HG03432 (cell line): ENCODE measurements around the gene PSMF1.

Experiments used
- ATAC-seq: cut with Tn5 transposase; IDR thresholded peaks from one replicate; pipeline ENCODE4 v1.9.1; 2021; ENCODE audit warnings: mild to moderate bottlenecking, moderate library complexity; ENCODE audit not compliant: unreplicated experiment

The PSMF1 gene

GRCh38 chr20:1187605-1188171 is 69.3 kb downstream of the PSMF1 start:
- no peak for ATAC-seq

- ATAC-seq = no peak
These were observed 69.9 kb downstream of the PSMF1 start for GRCh38 chr20:1188347-1188746.

- ATAC-seq = no peak
These were observed 71.4 kb downstream of the PSMF1 start for GRCh38 chr20:1189827-1190226.

- ATAC-seq = no peak
These were observed 72.4 kb downstream of the PSMF1 start for GRCh38 chr20:1190847-1191246.

- ATAC-seq = no peak
These were observed 72.9 kb downstream of the PSMF1 start for GRCh38 chr20:1191299-1191698.

GRCh38 chr20:1195226-1195625 is 76.8 kb downstream of the PSMF1 start:
- ATAC-seq = no peak

GRCh38 chr20:1196634-1197033 is 78.2 kb downstream of the PSMF1 start:
- no peak for ATAC-seq

GRCh38 chr20:1197801-1198200 is 79.4 kb downstream of the PSMF1 start:
- no peak for ATAC-seq

- ATAC-seq = no peak
These were observed 80.3 kb downstream of the PSMF1 start for GRCh38 chr20:1198751-1199150.

GRCh38 chr20:1199212-1199873 is 80.9 kb downstream of the PSMF1 start:
- no peak for ATAC-seq

GRCh38 chr20:1199964-1200363 is 81.6 kb downstream of the PSMF1 start:
- no peak for ATAC-seq

- ATAC-seq = no peak
These were observed 84.5 kb downstream of the PSMF1 start, which contains the start of gene C20orf202 for GRCh38 chr20:1202762-1203504. C20orf202 (plus strand) TSS chr20:1203454; CDS start chr20:1203586, 132 bp downstream.

GRCh38 chr20:1203630-1204029 is 85.2 kb downstream of the PSMF1 start:
- no peak for ATAC-seq

- ATAC-seq = no peak
These were observed 85.7 kb downstream of the PSMF1 start for GRCh38 chr20:1204113-1204512.

- ATAC-seq = no peak
These were observed 86.2 kb downstream of the PSMF1 start for GRCh38 chr20:1204576-1204975.

- ATAC-seq = no peak
These were observed 87.4 kb downstream of the PSMF1 start for GRCh38 chr20:1205802-1206201.

- ATAC-seq = no peak
These were observed 88.2 kb downstream of the PSMF1 start for GRCh38 chr20:1206366-1207148.

GRCh38 chr20:1207293-1207878 is 89.0 kb downstream of the PSMF1 start:
- ATAC-seq = no peak

- ATAC-seq = no peak
These were observed 91.3 kb downstream of the PSMF1 start for GRCh38 chr20:1209447-1210387.

- ATAC-seq = no peak
These were observed 92.1 kb downstream of the PSMF1 start for GRCh38 chr20:1210501-1210900.
